ENCODE data around the gene C3orf85.

The C3orf85 gene

DNA sequence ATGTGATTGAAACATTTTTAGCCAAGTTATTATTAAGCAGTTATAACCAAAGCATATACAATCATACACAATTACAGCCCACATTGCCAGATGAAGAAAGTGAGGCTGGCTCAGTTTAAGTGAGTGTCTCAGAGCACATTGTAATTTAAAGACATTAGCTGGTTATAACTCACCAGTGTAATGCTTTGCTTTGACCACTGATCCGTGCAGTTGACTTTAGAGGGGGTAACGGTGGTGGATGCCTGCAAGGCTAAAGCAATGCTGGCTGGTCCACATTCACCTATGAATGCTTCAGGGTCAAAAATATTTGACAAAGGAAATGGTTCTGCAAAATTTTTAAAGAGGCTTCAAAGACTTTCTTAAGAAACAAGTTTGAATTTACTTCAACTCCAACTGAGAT is 1.2 kb downstream of the C3orf85 start (continued):
- TF ChIP-seq, protein P1, sequence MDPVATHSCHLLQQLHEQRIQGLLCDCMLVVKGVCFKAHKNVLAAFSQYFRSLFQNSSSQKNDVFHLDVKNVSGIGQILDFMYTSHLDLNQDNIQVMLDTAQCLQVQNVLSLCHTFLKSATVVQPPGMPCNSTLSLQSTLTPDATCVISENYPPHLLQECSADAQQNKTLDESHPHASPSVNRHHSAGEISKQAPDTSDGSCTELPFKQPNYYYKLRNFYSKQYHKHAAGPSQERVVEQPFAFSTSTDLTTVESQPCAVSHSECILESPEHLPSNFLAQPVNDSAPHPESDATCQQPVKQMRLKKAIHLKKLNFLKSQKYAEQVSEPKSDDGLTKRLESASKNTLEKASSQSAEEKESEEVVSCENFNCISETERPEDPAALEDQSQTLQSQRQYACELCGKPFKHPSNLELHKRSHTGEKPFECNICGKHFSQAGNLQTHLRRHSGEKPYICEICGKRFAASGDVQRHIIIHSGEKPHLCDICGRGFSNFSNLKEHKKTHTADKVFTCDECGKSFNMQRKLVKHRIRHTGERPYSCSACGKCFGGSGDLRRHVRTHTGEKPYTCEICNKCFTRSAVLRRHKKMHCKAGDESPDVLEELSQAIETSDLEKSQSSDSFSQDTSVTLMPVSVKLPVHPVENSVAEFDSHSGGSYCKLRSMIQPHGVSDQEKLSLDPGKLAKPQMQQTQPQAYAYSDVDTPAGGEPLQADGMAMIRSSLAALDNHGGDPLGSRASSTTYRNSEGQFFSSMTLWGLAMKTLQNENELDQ (tag by site-specific recombination; IDR thresholded peaks at IDR 0.05; ENCODE audit: low read depth) = no peak
- TF ChIP-seq, protein P2, sequence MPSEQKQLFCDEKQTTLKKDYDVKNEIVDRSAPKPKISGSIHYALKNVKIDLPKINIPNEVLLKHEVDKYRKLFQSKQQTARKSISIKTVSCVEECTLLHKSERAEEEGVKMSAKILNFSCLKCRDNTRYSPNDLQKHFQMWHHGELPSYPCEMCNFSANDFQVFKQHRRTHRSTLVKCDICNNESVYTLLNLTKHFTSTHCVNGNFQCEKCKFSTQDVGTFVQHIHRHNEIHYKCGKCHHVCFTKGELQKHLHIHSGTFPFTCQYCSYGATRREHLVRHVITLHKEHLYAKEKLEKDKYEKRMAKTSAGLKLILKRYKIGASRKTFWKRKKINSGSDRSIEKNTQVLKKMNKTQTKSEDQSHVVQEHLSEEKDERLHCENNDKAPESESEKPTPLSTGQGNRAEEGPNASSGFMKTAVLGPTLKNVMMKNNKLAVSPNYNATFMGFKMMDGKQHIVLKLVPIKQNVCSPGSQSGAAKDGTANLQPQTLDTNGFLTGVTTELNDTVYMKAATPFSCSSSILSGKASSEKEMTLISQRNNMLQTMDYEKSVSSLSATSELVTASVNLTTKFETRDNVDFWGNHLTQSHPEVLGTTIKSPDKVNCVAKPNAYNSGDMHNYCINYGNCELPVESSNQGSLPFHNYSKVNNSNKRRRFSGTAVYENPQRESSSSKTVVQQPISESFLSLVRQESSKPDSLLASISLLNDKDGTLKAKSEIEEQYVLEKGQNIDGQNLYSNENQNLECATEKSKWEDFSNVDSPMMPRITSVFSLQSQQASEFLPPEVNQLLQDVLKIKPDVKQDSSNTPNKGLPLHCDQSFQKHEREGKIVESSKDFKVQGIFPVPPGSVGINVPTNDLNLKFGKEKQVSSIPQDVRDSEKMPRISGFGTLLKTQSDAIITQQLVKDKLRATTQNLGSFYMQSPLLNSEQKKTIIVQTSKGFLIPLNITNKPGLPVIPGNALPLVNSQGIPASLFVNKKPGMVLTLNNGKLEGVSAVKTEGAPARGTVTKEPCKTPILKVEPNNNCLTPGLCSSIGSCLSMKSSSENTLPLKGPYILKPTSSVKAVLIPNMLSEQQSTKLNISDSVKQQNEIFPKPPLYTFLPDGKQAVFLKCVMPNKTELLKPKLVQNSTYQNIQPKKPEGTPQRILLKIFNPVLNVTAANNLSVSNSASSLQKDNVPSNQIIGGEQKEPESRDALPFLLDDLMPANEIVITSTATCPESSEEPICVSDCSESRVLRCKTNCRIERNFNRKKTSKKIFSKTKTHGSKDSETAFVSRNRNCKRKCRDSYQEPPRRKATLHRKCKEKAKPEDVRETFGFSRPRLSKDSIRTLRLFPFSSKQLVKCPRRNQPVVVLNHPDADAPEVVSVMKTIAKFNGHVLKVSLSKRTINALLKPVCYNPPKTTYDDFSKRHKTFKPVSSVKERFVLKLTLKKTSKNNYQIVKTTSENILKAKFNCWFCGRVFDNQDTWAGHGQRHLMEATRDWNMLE (tag by site-specific recombination; conservative IDR thresholded peaks at IDR 0.05; ENCODE audit: low read depth) = no peak
- TF ChIP-seq ZNF473 (tag by site-specific recombination; IDR thresholded peaks at IDR 0.05) = no peak

DNA sequence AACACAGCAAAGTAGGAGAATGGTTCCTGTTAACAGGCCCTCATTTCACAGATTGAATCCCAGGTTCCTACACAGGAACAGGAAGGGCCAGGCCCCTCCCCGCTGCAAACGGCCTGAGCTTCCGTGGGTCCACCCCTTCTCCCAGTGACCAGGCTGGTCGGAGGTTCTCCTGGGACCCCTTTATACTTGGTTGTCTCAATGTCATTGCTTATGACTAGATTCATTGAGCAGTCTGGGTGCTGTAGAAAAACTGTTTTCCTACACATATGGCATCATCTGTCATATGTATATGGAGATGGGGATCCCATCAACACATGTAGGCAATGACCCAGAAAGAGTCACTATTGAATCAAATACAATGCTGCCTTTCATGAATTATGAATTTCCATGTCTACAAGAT is 3.8 kb downstream of the C3orf85 start:
- Histone ChIP-seq H3K4me3 (ENCODE audit: low read depth, low read length) (no peak overlapping the region), H3K9me3 (ENCODE audit: control insufficient read depth, insufficient read depth, low read depth, low read length) (no peaks in the 10 kb centered on the region), H3K27ac (ENCODE audit: extremely low read depth, low read depth, low read length) (no peak overlapping the region), H3K4me1 (ENCODE audit: control insufficient read depth, insufficient read depth, low read length) (no peaks in the 10 kb centered on the region), H3K36me3 (ENCODE audit: control insufficient read depth in 2 of 2, insufficient read depth in 1 of 2, low read length in 2 of 2) (no peaks in the 10 kb centered on the region)
- no peak for TF ChIP-seq ZNF664 (tag by site-specific recombination; IDR thresholded peaks at IDR 0.05)
- no peak for TF ChIP-seq ZNF133 (tag by site-specific recombination; IDR thresholded peaks at IDR 0.05)
- TF ChIP-seq KLF10 (tag by site-specific recombination; IDR thresholded peaks at IDR 0.05) = no peak
- TF ChIP-seq, protein P3, sequence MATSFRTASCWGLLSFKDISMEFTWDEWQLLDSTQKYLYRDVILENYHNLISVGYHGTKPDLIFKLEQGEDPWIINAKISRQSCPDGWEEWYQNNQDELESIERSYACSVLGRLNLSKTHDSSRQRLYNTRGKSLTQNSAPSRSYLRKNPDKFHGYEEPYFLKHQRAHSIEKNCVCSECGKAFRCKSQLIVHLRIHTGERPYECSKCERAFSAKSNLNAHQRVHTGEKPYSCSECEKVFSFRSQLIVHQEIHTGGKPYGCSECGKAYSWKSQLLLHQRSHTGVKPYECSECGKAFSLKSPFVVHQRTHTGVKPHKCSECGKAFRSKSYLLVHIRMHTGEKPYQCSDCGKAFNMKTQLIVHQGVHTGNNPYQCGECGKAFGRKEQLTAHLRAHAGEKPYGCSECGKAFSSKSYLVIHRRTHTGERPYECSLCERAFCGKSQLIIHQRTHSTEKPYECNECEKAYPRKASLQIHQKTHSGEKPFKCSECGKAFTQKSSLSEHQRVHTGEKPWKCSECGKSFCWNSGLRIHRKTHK (tag by site-specific recombination; IDR thresholded peaks at IDR 0.05) = no peak
- no peak for TF ChIP-seq ZNF184 (tag by site-specific recombination; IDR thresholded peaks at IDR 0.05)
- TF ChIP-seq, protein P4, sequence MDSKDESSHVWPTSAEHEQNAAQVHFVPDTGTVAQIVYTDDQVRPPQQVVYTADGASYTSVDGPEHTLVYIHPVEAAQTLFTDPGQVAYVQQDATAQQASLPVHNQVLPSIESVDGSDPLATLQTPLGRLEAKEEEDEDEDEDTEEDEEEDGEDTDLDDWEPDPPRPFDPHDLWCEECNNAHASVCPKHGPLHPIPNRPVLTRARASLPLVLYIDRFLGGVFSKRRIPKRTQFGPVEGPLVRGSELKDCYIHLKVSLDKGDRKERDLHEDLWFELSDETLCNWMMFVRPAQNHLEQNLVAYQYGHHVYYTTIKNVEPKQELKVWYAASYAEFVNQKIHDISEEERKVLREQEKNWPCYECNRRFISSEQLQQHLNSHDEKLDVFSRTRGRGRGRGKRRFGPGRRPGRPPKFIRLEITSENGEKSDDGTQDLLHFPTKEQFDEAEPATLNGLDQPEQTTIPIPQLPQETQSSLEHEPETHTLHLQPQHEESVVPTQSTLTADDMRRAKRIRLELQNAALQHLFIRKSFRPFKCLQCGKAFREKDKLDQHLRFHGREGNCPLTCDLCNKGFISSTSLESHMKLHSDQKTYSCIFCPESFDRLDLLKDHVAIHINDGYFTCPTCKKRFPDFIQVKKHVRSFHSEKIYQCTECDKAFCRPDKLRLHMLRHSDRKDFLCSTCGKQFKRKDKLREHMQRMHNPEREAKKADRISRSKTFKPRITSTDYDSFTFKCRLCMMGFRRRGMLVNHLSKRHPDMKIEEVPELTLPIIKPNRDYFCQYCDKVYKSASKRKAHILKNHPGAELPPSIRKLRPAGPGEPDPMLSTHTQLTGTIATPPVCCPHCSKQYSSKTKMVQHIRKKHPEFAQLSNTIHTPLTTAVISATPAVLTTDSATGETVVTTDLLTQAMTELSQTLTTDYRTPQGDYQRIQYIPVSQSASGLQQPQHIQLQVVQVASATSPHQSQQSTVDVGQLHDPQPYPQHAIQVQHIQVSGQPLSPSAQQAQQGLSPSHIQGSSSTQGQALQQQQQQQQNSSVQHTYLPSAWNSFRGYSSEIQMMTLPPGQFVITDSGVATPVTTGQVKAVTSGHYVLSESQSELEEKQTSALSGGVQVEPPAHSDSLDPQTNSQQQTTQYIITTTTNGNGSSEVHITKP (tag by site-specific recombination; IDR thresholded peaks at IDR 0.05) = no peak
- no peak for TF ChIP-seq ZNF792 (tag by site-specific recombination; IDR thresholded peaks at IDR 0.05)
- TF ChIP-seq ZEB2 (tag by site-specific recombination; IDR thresholded peaks at IDR 0.05) = no peak
- POLR2A ChIA-PET = no interaction called here
- CTCF ChIA-PET = interaction anchor here (0.6 kb wide), 1 partner anchor 114 kb away, joined by 3 read pairs; no protein-coding TSS in a partner anchor
